GM12878 (cell line): ENCODE measurements around the gene RAP1GAP2. TPM values are rescaled to one million over a fixed set of nuclear protein-coding genes. Genes with fewer than 3 reads are reported as not detected.

Experiments used
- ATAC-seq: fragments of 200-7000 bp; cut with Tn5 transposase; 3 replicates; pipeline ENCODE4 v1.9.1; 2020; ENCODE audit warnings: mild to moderate bottlenecking, moderate library complexity
- BruUV-seq: library from RNA; stranded (reverse); fragments of 400-500 nt; replicated peaks from 2 replicates; lab custom pipeline; 2021; lab: Mats Ljungman, UMichigan
- CTCF ChIA-PET: fragments of 300-600 bp; sonication (Branson Sonifier 250); formaldehyde crosslinking; extraction: SDS; loops from one replicate; lab custom pipeline; 2021; ENCODE audit warnings: inconsistent platforms; lab: Yijun Ruan, JAX
- POLR2A ChIA-PET: fragments of 350-600 bp; formaldehyde crosslinking; extraction: SDS; loops from one replicate; lab custom pipeline; 2021; ENCODE audit warnings: inconsistent platforms; lab: Charles Lee
- RAD21 ChIA-PET: fragments of 300-600 bp; sonication (Branson Sonifier 250); formaldehyde crosslinking; loops from one replicate; lab custom pipeline; 2023; ENCODE audit warnings: antibody characterized with exemption; ENCODE audit not compliant: unreplicated experiment; lab: Charles Lee
- SMC1A ChIA-PET: fragments of 300-600 bp; sonication (Branson Sonifier 250); formaldehyde crosslinking; loops from one replicate; lab custom pipeline; 2023; ENCODE audit not compliant: unreplicated experiment, uncharacterized antibody; lab: Charles Lee
- DNase-seq: peaks from one replicate; pipeline ENCODE4 v3.0.0-alpha.2; 2011; ENCODE audit warnings: low read depth, low spot score
- FAIRE-seq: peaks from 3 replicates; lab custom pipeline; 2011; peaks lifted over from hg19 to GRCh38; lab: Jason Lieb, UNC
- H2AFZ ChIP-seq: 2 replicates; pipeline ENCODE4 v1.6.0; 2011; ENCODE audit warnings: low read depth, low read length, control low read depth; ENCODE audit not compliant: control insufficient read depth
- H3K27ac ChIP-seq: 2 replicates; pipeline ENCODE4 v1.5.1; 2011; ENCODE audit warnings: control low read depth; ENCODE audit not compliant: control insufficient read depth, insufficient read depth
- H3K27me3 ChIP-seq, 2 experiments: replicated peaks in 1 of 2; 2 replicates each; pipeline versions ENCODE4 v1.6.0 to v1.6.1; 2011; ENCODE audit warnings: low read length in 1 of 2; ENCODE audit not compliant: control insufficient read depth in 2 of 2, insufficient read depth in 2 of 2
- H3K36me3 ChIP-seq, 2 experiments: 2 replicates each; pipeline ENCODE4 v1.5.1; 2011; ENCODE audit warnings: low read length in 1 of 2; ENCODE audit not compliant: control insufficient read depth in 2 of 2, insufficient read depth in 2 of 2
- H3K4me1 ChIP-seq: 2 replicates; pipeline ENCODE4 v1.6.1; 2011; ENCODE audit warnings: mild to moderate bottlenecking, low read length, moderate library complexity, mixed read lengths; ENCODE audit not compliant: control insufficient read depth, insufficient read depth
- H3K4me2 ChIP-seq: 2 replicates; pipeline ENCODE4 v1.6.0; 2011; ENCODE audit warnings: control low read depth; ENCODE audit not compliant: control insufficient read depth, insufficient read depth
- H3K4me3 ChIP-seq: fragments of 200-600 bp; sonication (generic); 2 replicates; pipeline ENCODE4 v1.5.1; 2016
- H3K79me2 ChIP-seq: 2 replicates; pipeline ENCODE4 v1.6.0; 2011; ENCODE audit warnings: low read length; ENCODE audit not compliant: control insufficient read depth, insufficient read depth
- H3K9ac ChIP-seq: 2 replicates; pipeline ENCODE4 v1.8.0; 2011; ENCODE audit warnings: low read length, control low read depth, mixed read lengths; ENCODE audit not compliant: control insufficient read depth, insufficient read depth
- H3K9me3 ChIP-seq: replicated peaks from 3 replicates; pipeline ENCODE4 v1.5.1; 2011; ENCODE audit warnings: mild to moderate bottlenecking, low read length; ENCODE audit not compliant: control insufficient read depth, insufficient read depth
- H4K20me1 ChIP-seq: 2 replicates; pipeline ENCODE4 v1.6.0; 2011; ENCODE audit not compliant: control insufficient read depth, insufficient read depth
- FOXK2 ChIP-seq: fragments of 450-650 bp; IDR thresholded peaks from 2 replicates; pipeline ENCODE4 v1.6.1; 2017; ENCODE audit warnings: mild to moderate bottlenecking, moderate library complexity
- NFYA ChIP-seq: IDR thresholded peaks from 2 replicates; pipeline ENCODE4 v1.6.1; 2011; ENCODE audit warnings: low read depth, mild to moderate bottlenecking, low read length, improper control_type of control experiment, borderline replicate concordance
- PKNOX1 ChIP-seq: fragments of 450-650 bp; IDR thresholded peaks from 2 replicates; pipeline ENCODE4 v1.6.1; 2016; ENCODE audit warnings: mild to moderate bottlenecking
- POLR2A ChIP-seq: IDR thresholded peaks from 2 replicates; pipeline ENCODE4 v1.6.1; 2011; ENCODE audit warnings: low read depth, mild to moderate bottlenecking, low read length
- RELB ChIP-seq: fragments of 450-650 bp; IDR thresholded peaks from 2 replicates; pipeline ENCODE4 v1.6.1; 2017; ENCODE audit warnings: low read depth, mild to moderate bottlenecking, moderate library complexity
- SMAD1 ChIP-seq: fragments of 450-650 bp; IDR thresholded peaks from 2 replicates; pipeline ENCODE4 v1.6.1; 2018; ENCODE audit warnings: mild to moderate bottlenecking, low read depth; ENCODE audit not compliant: partially characterized antibody
- SP1 ChIP-seq: IDR thresholded peaks from one replicate; pipeline ENCODE4 v1.6.1; 2011; ENCODE audit warnings: low read depth, low read length
- STAT3 ChIP-seq: IDR thresholded peaks from 2 replicates; pipeline ENCODE4 v1.6.1; 2011; ENCODE audit warnings: low read depth, low read length, improper control_type of control experiment
- ZNF207 ChIP-seq: fragments of 450-650 bp; IDR thresholded peaks from 2 replicates; pipeline ENCODE4 v1.6.1; 2014; ENCODE audit warnings: antibody characterized with exemption, mild to moderate bottlenecking, borderline replicate concordance
- WGBS: methylation state at CpG from one replicate; pipeline ENCODE4 v1.1.6; 2016; ENCODE audit warnings: low lambda C conversion rate; ENCODE audit not compliant: insufficient replicate concordance, insufficient coverage; ENCODE audit errors: missing lambda C conversion rate; 5-methylcytosine and 5-hydroxymethylcytosine counted together
- in situ Hi-C: fragments of 300-500 bp; cut with MboI; formaldehyde crosslinking; loops from 9 replicates; pipeline ENCODE4 v1.14.3; 2018; ENCODE audit warnings: mixed read lengths
- intact Hi-C: fragments of 100-400 bp; cut with micrococcal nuclease; formaldehyde crosslinking; loops from one replicate; pipeline ENCODE4 v1.14.2; 2022; ENCODE audit not compliant: unreplicated experiment
- polyA plus RNA-seq, 11 experiments: library from polyadenylated mRNA; depleted of rRNA in 4 of 11; unstranded in 6 of 11; stranded (reverse) in 5 of 11; fragments of >200 nt; fragmentation: Nextera tagmentation in 4 of 11; fragmentation: Illumina TruSeq in 1 of 11; extraction: Ambion mirVana in 4 of 11; extraction: Trizol in 1 of 11; gene quantifications; 1 replicate in 1 of 11; 2 replicates in 10 of 11; pipeline versions ENCODE4 v1.2.1 to v1.2.3, GENCODE V29; 2011 to 2016; ENCODE audit warnings: inconsistent platforms in 2 of 11, missing spikeins in 2 of 11, low read depth in 1 of 11
- total RNA-seq, 4 experiments: library from RNA; depleted of rRNA in 3 of 4; stranded (reverse); fragments of >200 nt in 3 of 4; fragmentation: Illumina TruSeq in 1 of 4; extraction: Trizol in 1 of 4; gene quantifications; 2 replicates each; pipeline versions ENCODE4 v1.2.1 to v1.2.3, GENCODE V29; 2013 to 2021
- TF ChIP-seq, protein P1 (sequence below): fragments of 450-650 bp; IDR thresholded peaks from 2 replicates; pipeline ENCODE4 v1.6.1; 2016; ENCODE audit warnings: mild to moderate bottlenecking, moderate library complexity, borderline replicate concordance

The RAP1GAP2 gene
- total and polyA plus RNA-seq, 10 of the 15 experiments (the other 5 are each of a cell fraction or from before 2014, with no cell fraction given), result 0.03 to 0.95 (median 0.49) TPM; not detected in 2

- RAD21 ChIA-PET, result no interaction called here
- DNase-seq (no peak), FAIRE-seq (no peak), ATAC-seq (no peak)
- no peak overlapping the region for H2AFZ ChIP-seq
- POLR2A ChIA-PET, result no interaction called here
- no peaks in the 10 kb centered on the region; a peak in 1 of 4 replicates for H3K27me3 ChIP-seq
- 57% methylated on average over 8 of the region's 8 CpGs for WGBS
- H3K9ac ChIP-seq, result no peak overlapping the region
- intact Hi-C loops, result no loop called here
- H3K4me2 ChIP-seq, result no peak overlapping the region
- no peaks in the 10 kb centered on the region for H3K79me2 ChIP-seq
- no TSS peak for BruUV-seq
- CTCF ChIA-PET, result no interaction called here
- no peaks in the 10 kb centered on the region for H3K36me3 ChIP-seq
- no peak overlapping the region for H3K4me3 ChIP-seq
- in situ Hi-C loops, result no loop called here
- no peak overlapping the region for H3K27ac ChIP-seq
- no peaks in the 10 kb centered on the region for H3K4me1 ChIP-seq
- SMC1A ChIA-PET, result no interaction called here
- no peaks in the 10 kb centered on the region for H3K9me3 ChIP-seq
- TF ChIP-seq ZNF207, result no peak
- no peak for TF ChIP-seq SMAD1
- TF ChIP-seq SP1, result no peak
- TF ChIP-seq PKNOX1, result no peak
- no peak for TF ChIP-seq RELB
- no peak for TF ChIP-seq POLR2A
- no peak for TF ChIP-seq NFYA
- TF ChIP-seq, protein P1, sequence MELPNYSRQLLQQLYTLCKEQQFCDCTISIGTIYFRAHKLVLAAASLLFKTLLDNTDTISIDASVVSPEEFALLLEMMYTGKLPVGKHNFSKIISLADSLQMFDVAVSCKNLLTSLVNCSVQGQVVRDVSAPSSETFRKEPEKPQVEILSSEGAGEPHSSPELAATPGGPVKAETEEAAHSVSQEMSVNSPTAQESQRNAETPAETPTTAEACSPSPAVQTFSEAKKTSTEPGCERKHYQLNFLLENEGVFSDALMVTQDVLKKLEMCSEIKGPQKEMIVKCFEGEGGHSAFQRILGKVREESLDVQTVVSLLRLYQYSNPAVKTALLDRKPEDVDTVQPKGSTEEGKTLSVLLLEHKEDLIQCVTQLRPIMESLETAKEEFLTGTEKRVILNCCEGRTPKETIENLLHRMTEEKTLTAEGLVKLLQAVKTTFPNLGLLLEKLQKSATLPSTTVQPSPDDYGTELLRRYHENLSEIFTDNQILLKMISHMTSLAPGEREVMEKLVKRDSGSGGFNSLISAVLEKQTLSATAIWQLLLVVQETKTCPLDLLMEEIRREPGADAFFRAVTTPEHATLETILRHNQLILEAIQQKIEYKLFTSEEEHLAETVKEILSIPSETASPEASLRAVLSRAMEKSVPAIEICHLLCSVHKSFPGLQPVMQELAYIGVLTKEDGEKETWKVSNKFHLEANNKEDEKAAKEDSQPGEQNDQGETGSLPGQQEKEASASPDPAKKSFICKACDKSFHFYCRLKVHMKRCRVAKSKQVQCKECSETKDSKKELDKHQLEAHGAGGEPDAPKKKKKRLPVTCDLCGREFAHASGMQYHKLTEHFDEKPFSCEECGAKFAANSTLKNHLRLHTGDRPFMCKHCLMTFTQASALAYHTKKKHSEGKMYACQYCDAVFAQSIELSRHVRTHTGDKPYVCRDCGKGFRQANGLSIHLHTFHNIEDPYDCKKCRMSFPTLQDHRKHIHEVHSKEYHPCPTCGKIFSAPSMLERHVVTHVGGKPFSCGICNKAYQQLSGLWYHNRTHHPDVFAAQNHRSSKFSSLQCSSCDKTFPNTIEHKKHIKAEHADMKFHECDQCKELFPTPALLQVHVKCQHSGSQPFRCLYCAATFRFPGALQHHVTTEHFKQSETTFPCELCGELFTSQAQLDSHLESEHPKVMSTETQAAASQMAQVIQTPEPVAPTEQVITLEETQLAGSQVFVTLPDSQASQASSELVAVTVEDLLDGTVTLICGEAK, result no peak
- TF ChIP-seq FOXK2, result no peak
- TF ChIP-seq STAT3, result no peak
- no peaks in the 10 kb centered on the region for H4K20me1 ChIP-seq
These were observed 165.2 kb downstream of the RAP1GAP2 start for GRCh38 chr17:2961446-2961845.
